Measurements from ENCODE around the gene DSP. TPM values are rescaled to one million over a fixed set of nuclear protein-coding genes. Genes with fewer than 3 reads are reported as not detected.

Gene DSP
- total and polyA plus RNA-seq, 10 of the 15 experiments (the other 5 are each of a cell fraction or from before 2014, with no cell fraction given), result under 0.01 to 0.36 (median 0.04) TPM; not detected in 4

DNA sequence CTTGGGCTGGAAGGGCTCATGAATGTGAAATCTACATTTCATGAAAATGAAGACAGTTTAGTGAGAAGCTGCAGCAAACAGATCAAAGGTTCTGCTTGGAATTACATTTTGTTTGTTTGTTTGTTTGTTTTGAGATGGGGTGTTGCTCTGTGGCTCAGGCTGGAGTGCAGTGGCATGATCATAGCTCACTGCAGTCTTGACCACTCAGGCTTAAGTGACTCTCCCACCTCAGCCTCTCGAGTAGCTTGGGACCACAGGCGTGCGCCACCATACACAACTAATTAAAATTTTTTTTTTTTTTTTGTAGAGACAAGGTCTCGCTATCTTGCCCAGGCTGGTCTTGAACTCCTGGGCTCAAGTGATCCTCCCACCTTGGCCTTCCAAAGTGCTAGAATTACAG, 5.8 kb downstream of the DSP start:
- Histone ChIP-seq H3K27ac (ENCODE audit: control insufficient read depth, insufficient read depth) (no peak overlapping the region), H3K4me2 (ENCODE audit: control insufficient read depth, insufficient read depth) (no peak overlapping the region), H3K9ac (ENCODE audit: control insufficient read depth, insufficient read depth, low read length) (no peak overlapping the region), H4K20me1 (ENCODE audit: control insufficient read depth, insufficient read depth) (no peaks in the 10 kb centered on the region), H3K4me3 (no peak overlapping the region), H3K79me2 (ENCODE audit: control insufficient read depth, insufficient read depth, low read length) (no peaks in the 10 kb centered on the region), H3K36me3 (ENCODE audit: control insufficient read depth in 2 of 2, insufficient read depth in 2 of 2, low read length in 1 of 2) (no peaks in the 10 kb centered on the region), H3K9me3 (replicated peaks; ENCODE audit: control insufficient read depth, insufficient read depth, low read length) (no peaks in the 10 kb centered on the region), H3K27me3 (replicated peaks in 1 of 2; ENCODE audit: control insufficient read depth in 2 of 2, insufficient read depth in 2 of 2, low read length in 1 of 2) (peaks cover 9 to 10% of the 10 kb centered on the region in 2 experiments), H2AFZ (ENCODE audit: control insufficient read depth, low read depth, low read length) (no peak overlapping the region), H3K4me1 (ENCODE audit: control insufficient read depth, insufficient read depth, low read length) (no peaks in the 10 kb centered on the region)
- ATAC-seq (no peak), DNase-seq (ENCODE audit: low read depth, low spot score) (no peak), FAIRE-seq (no peak)
- BruUV-seq (replicated peaks), result no TSS peak
- in situ Hi-C loops (cut with MboI), result no loop called here
- intact Hi-C loops (cut with micrococcal nuclease; ENCODE audit: unreplicated experiment), result no loop called here
- no peak for TF ChIP-seq ZNF24 (IDR thresholded peaks at IDR 0.05)
- no peak for TF ChIP-seq PAX5 (IDR thresholded peaks at IDR 0.05; ENCODE audit: borderline replicate concordance, low read depth, low read length)
- 36% methylated on average over 4 of the region's 4 CpGs for WGBS (ENCODE audit: insufficient coverage, insufficient replicate concordance, low lambda C conversion rate, missing lambda C conversion rate)
- POLR2A ChIA-PET, result no interaction called here
- SMC1A ChIA-PET (ENCODE audit: uncharacterized antibody, unreplicated experiment), result interaction anchor here (0.7 kb wide), 1 partner anchor 46 kb away, joined by 3 read pairs; no protein-coding TSS in a partner anchor
- RAD21 ChIA-PET (ENCODE audit: unreplicated experiment), result no interaction called here
- CTCF ChIA-PET, result interaction anchor here (0.6 kb wide), 1 partner anchor 466 kb away, joined by 3 read pairs; no protein-coding TSS in a partner anchor

- Histone ChIP-seq H3K27ac (ENCODE audit: control insufficient read depth, insufficient read depth) (no peak overlapping the region), H2AFZ (ENCODE audit: control insufficient read depth, low read depth, low read length) (no peak overlapping the region), H3K4me3 (no peak overlapping the region), H3K36me3 (ENCODE audit: control insufficient read depth in 2 of 2, insufficient read depth in 2 of 2, low read length in 1 of 2) (no peaks in the 10 kb centered on the region), H3K4me1 (ENCODE audit: control insufficient read depth, insufficient read depth, low read length) (no peaks in the 10 kb centered on the region), H3K9ac (ENCODE audit: control insufficient read depth, insufficient read depth, low read length) (no peak overlapping the region), H3K9me3 (replicated peaks; ENCODE audit: control insufficient read depth, insufficient read depth, low read length) (no peaks in the 10 kb centered on the region), H4K20me1 (ENCODE audit: control insufficient read depth, insufficient read depth) (no peaks in the 10 kb centered on the region), H3K4me2 (ENCODE audit: control insufficient read depth, insufficient read depth) (no peak overlapping the region), H3K79me2 (ENCODE audit: control insufficient read depth, insufficient read depth, low read length) (no peaks in the 10 kb centered on the region), H3K27me3 (replicated peaks in 1 of 2; ENCODE audit: control insufficient read depth in 2 of 2, insufficient read depth in 2 of 2, low read length in 1 of 2) (peaks cover 3 to 7% of the 10 kb centered on the region in 2 experiments; a peak in 3 of 4 replicates)
- no TSS peak for BruUV-seq (replicated peaks)
- in situ Hi-C loops (cut with MboI) (no loop called here), intact Hi-C loops (cut with micrococcal nuclease; ENCODE audit: unreplicated experiment) (no loop called here)
- RAD21 ChIA-PET (ENCODE audit: unreplicated experiment), result no interaction called here
- FAIRE-seq, result no peak
- SMC1A ChIA-PET (ENCODE audit: uncharacterized antibody, unreplicated experiment), result no interaction called here
- POLR2A ChIA-PET, result no interaction called here
- no peak for ATAC-seq
- no peak for DNase-seq (ENCODE audit: low read depth, low spot score)
- WGBS (ENCODE audit: insufficient coverage, insufficient replicate concordance, low lambda C conversion rate, missing lambda C conversion rate), result 13% methylated on average over 2 of the region's 2 CpGs
- CTCF ChIA-PET, result interaction anchor here (0.7 kb wide), 1 partner anchor 678 kb away, joined by 3 read pairs; no protein-coding TSS in a partner anchor
- TF ChIP-seq E2F4 (IDR thresholded peaks at IDR 0.05; ENCODE audit: low read depth, low read length) (no peak), SREBF2 (IDR thresholded peaks at IDR 0.05; ENCODE audit: low read length) (no peak), RELB (IDR thresholded peaks at IDR 0.05; ENCODE audit: low read depth) (no peak), POLR2AphosphoS2 (IDR thresholded peaks at IDR 0.05; ENCODE audit: low read depth, low read length) (no peak), NR2F1 (conservative IDR thresholded peaks at IDR 0.05) (no peak), STAT1 (conservative IDR thresholded peaks at IDR 0.05) (no peak), CHD1 (IDR thresholded peaks at IDR 0.05; ENCODE audit: low read depth, low read length) (no peak), HDAC6 (IDR thresholded peaks at IDR 0.05; ENCODE audit: unreplicated experiment) (no peak), ZNF274 (IDR thresholded peaks at IDR 0.05; ENCODE audit: insufficient read depth, insufficient read length) (no peak), CTCF (IDR thresholded peaks at IDR 0.05 in 2 of 3, conservative IDR thresholded peaks at IDR 0.05 in 1 of 3; ENCODE audit: control insufficient read depth in 2 of 3, extremely low read depth in 1 of 3, insufficient read depth in 1 of 3, low read depth in 3 of 3, low read length in 3 of 3) (no peak)
- TF ChIP-seq, protein P1, sequence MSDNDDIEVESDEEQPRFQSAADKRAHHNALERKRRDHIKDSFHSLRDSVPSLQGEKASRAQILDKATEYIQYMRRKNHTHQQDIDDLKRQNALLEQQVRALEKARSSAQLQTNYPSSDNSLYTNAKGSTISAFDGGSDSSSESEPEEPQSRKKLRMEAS (IDR thresholded peaks at IDR 0.05; ENCODE audit: low read depth, low read length), result no peak
These were observed 8.9 kb downstream of the DSP start for GRCh38 chr6:7550433-7550801.
